ENCODE measurements around the gene HJV. TPM values are rescaled to one million over a fixed set of nuclear protein-coding genes. Genes with fewer than 3 reads are reported as not detected.

Gene HJV
- total and polyA plus RNA-seq, 2 experiments from 2014 or later = 3.0 to 5.7 TPM

DNA sequence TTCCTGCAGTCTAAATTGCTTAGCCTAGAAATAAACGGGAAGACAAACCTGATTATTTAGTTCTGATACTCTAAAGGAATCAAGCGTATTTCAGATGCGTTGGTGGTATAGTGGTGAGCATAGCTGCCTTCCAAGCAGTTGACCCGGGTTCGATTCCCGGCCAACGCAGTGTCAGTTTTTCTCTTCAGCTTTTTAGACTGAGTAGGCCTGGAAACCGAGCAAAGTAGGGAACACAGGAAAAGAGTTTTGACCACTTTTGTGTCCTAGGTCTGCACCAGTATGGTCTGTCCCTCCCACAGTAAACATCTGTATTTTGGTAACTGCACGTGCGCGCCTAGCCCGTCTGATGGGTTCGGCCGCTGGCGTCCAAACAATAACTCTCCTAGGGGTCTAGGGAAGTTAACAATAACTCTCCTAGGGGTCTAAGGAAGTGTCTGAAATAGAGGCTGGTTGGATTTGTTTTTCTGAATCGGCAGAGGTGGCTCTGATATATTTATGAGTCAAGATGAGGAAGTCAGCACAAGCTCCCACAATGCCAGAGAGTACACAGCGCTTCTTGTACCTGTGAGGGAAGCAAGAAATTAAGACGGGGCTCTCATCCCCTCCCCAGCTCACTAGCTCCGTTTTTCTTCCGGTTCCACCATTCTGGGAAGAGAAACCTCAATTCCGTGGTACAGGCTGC is 15.6 kb upstream of the HJV start:
- no peaks in the 10 kb centered on the region for H3K36me3 ChIP-seq (replicated peaks; ENCODE audit: insufficient read depth, low read depth)
- H3K4me2 ChIP-seq = peak overlapping the region; percentile 81
- peak overlapping the region; percentile 84 for H2AFZ ChIP-seq
- H3K4me1 ChIP-seq (ENCODE audit: insufficient read depth) = no peaks in the 10 kb centered on the region
- H3K27me3 ChIP-seq = no peaks in the 10 kb centered on the region
- H3K9me3 ChIP-seq (ENCODE audit: low read depth) = no peaks in the 10 kb centered on the region
- H4K20me1 ChIP-seq (ENCODE audit: insufficient read depth, poor library complexity, severe bottlenecking) = no peaks in the 10 kb centered on the region
- no peak for TF ChIP-seq EZH2 (IDR thresholded peaks at IDR 0.05; ENCODE audit: borderline replicate concordance)
- no peak for TF ChIP-seq CTCF (IDR thresholded peaks at IDR 0.05; ENCODE audit: poor library complexity)
- TF ChIP-seq EZH2phosphoT487 (IDR thresholded peaks at IDR 0.05; ENCODE audit: low read depth, severe bottlenecking, unreplicated experiment) = no peak
- no peaks in the 10 kb centered on the region for H3K9me2 ChIP-seq (replicated peaks; ENCODE audit: insufficient read depth)
- DNase-seq (ENCODE audit: low spot score) = peak; percentile 84
- H3K79me2 ChIP-seq = no peaks in the 10 kb centered on the region
- 0% methylated on average over 21 of the region's 21 CpGs for WGBS (ENCODE audit: low lambda C conversion rate, missing lambda C conversion rate)
- H3K27ac ChIP-seq = peak overlapping the region; percentile 97
- peak overlapping the region; percentile 53 for H3K4me3 ChIP-seq

- peak overlapping the region; percentile 24 for H2AFZ ChIP-seq
- no peaks in the 10 kb centered on the region for H3K27me3 ChIP-seq
- peak overlapping the region; percentile 57 for H3K27ac ChIP-seq
- no peaks in the 10 kb centered on the region for H3K9me2 ChIP-seq (replicated peaks; ENCODE audit: insufficient read depth)
- no peaks in the 10 kb centered on the region for H3K9me3 ChIP-seq (ENCODE audit: low read depth)
- peak overlapping the region; percentile 81 for H3K4me2 ChIP-seq
- H4K20me1 ChIP-seq (ENCODE audit: insufficient read depth, poor library complexity, severe bottlenecking) = no peaks in the 10 kb centered on the region
- peak overlapping the region; percentile 14 for H3K4me3 ChIP-seq
- H3K36me3 ChIP-seq (replicated peaks; ENCODE audit: insufficient read depth, low read depth) = no peaks in the 10 kb centered on the region
- no peak for DNase-seq (ENCODE audit: low spot score)
- WGBS (ENCODE audit: low lambda C conversion rate, missing lambda C conversion rate) = 21% methylated on average over 10 of the region's 10 CpGs
- H3K79me2 ChIP-seq = no peaks in the 10 kb centered on the region
- no peak for TF ChIP-seq EZH2 (IDR thresholded peaks at IDR 0.05; ENCODE audit: borderline replicate concordance)
- no peak for TF ChIP-seq CTCF (IDR thresholded peaks at IDR 0.05; ENCODE audit: poor library complexity)
- TF ChIP-seq EZH2phosphoT487 (IDR thresholded peaks at IDR 0.05; ENCODE audit: low read depth, severe bottlenecking, unreplicated experiment) = no peak
- no peaks in the 10 kb centered on the region for H3K4me1 ChIP-seq (ENCODE audit: insufficient read depth)
Measured at GRCh38 chr1:146036241-146036964, 14.9 kb upstream of the HJV start.

- H3K36me3 ChIP-seq (replicated peaks; ENCODE audit: insufficient read depth, low read depth) = no peaks in the 10 kb centered on the region
- H3K27ac ChIP-seq = peak overlapping the region; percentile 38
- H3K9me2 ChIP-seq (replicated peaks; ENCODE audit: insufficient read depth) = no peaks in the 10 kb centered on the region
- H3K4me3 ChIP-seq = peak overlapping the region; percentile 2
- WGBS (ENCODE audit: low lambda C conversion rate, missing lambda C conversion rate) = 31% methylated on average over 6 of the region's 6 CpGs
- H3K27me3 ChIP-seq = no peaks in the 10 kb centered on the region
- no peak for DNase-seq (ENCODE audit: low spot score)
- peak overlapping the region; percentile 28 for H2AFZ ChIP-seq
- H3K79me2 ChIP-seq = no peaks in the 10 kb centered on the region
- H3K9me3 ChIP-seq (ENCODE audit: low read depth) = no peaks in the 10 kb centered on the region
- no peaks in the 10 kb centered on the region for H4K20me1 ChIP-seq (ENCODE audit: insufficient read depth, poor library complexity, severe bottlenecking)
- peak overlapping the region; percentile 69 for H3K4me2 ChIP-seq
- TF ChIP-seq EZH2 (IDR thresholded peaks at IDR 0.05; ENCODE audit: borderline replicate concordance) (no peak), EZH2phosphoT487 (IDR thresholded peaks at IDR 0.05; ENCODE audit: low read depth, severe bottlenecking, unreplicated experiment) (no peak), CTCF (IDR thresholded peaks at IDR 0.05; ENCODE audit: poor library complexity) (no peak)
- no peaks in the 10 kb centered on the region for H3K4me1 ChIP-seq (ENCODE audit: insufficient read depth)
Measured at GRCh38 chr1:146035048-146035423, 13.5 kb upstream of the HJV start.

Data from hepatocyte (in vitro differentiated cells).